Transverse colon (tissue), 4 donors: ENCODE results near the gene GNG12.

Experiments
- CTCF ChIP-seq, 5 experiments: fragments of 200-600 bp in 3 of 5; fragments of 450-650 bp in 2 of 5; sonication (generic) in 3 of 5; IDR thresholded peaks; 1 replicate in 2 of 5; 2 replicates in 3 of 5; pipeline ENCODE4 v1.5.1; 2016 to 2017; ENCODE audit warnings: antibody characterized with exemption in 5 of 5, inconsistent platforms in 3 of 5, mild to moderate bottlenecking in 2 of 5, moderate library complexity in 1 of 5
- EP300 ChIP-seq: sonication (generic); formaldehyde crosslinking; IDR thresholded peaks from one replicate; pipeline ENCODE4 v1.6.1; 2017; ENCODE audit warnings: antibody characterized with exemption, low read depth
- POLR2A ChIP-seq: fragments of 450-650 bp; IDR thresholded peaks from one replicate; pipeline ENCODE4 v1.6.1; 2016; ENCODE audit warnings: antibody characterized with exemption, mild to moderate bottlenecking, moderate library complexity
- POLR2AphosphoS5 ChIP-seq, 3 donors: sonication (generic); formaldehyde crosslinking; IDR thresholded peaks; one replicate each; pipeline ENCODE4 v1.6.1; 2016; ENCODE audit warnings: antibody characterized with exemption in 3 of 3

GRCh38 chr1:67750691-67751054 lies 82.6 kb downstream of the GNG12 start:
- TF ChIP-seq CTCF (IDR thresholded peaks at IDR 0.05): no peak
- no peak for TF ChIP-seq EP300
- TF ChIP-seq POLR2A: no peak
- no peak for TF ChIP-seq POLR2AphosphoS5 (IDR thresholded peaks at IDR 0.05)
